Renal cortex interstitium (tissue), 3 donors: ENCODE data around the gene VAMP5. TPM values are rescaled to one million over a fixed set of nuclear protein-coding genes. Genes with fewer than 3 reads are reported as not detected.

Experiments used
- polyA plus RNA-seq, 3 donors: library from polyadenylated mRNA; unstranded; fragments of 120-200 nt; gene quantifications; one replicate each; pipeline ENCODE4 v1.2.1, GENCODE V29; 2013; ENCODE audit not compliant: insufficient read length in 3 of 3

The VAMP5 gene
- polyA plus RNA-seq, 3 donors, result 34.7 to 42.6 (median 38.1) TPM

Other genes with a start within 250 kb of the VAMP5 start
- 10 to 100 TPM; 22.7 to 30.6 (median 26.0) TPM for gene RETSAT, start 229.9 kb upstream of the VAMP5 start, polyA plus RNA-seq
- gene ELMOD3, start 229.7 kb upstream of the VAMP5 start, polyA plus RNA-seq, result 10 to 100 TPM; 22.9 to 37.1 (median 26.4) TPM
- 100 to 1,000 TPM in 1 of 3 donors, 10 to 100 TPM in 2; 90.4 to 107 (median 95.5) TPM for gene CAPG, start 174.1 kb upstream of the VAMP5 start, polyA plus RNA-seq
- gene SH2D6, start 165.7 kb upstream of the VAMP5 start, polyA plus RNA-seq, result 1 to 10 TPM in 2 of 3 donors, under 1 TPM in 1; 0.29 to 1.2 (median 1.1) TPM
- 100 to 1,000 TPM; 339 to 393 (median 381) TPM for gene MAT2A, start 45.3 kb upstream of the VAMP5 start, polyA plus RNA-seq
- gene GGCX, start 22.9 kb upstream of the VAMP5 start, polyA plus RNA-seq, result 10 to 100 TPM; 36.8 to 41.1 (median 37.0) TPM
- 10 to 100 TPM; 88.1 to 94.9 (median 88.3) TPM for gene VAMP8, start 6.8 kb upstream of the VAMP5 start, polyA plus RNA-seq
- 100 to 1,000 TPM; 138 to 140 (median 140) TPM for gene RNF181, start 11.3 kb downstream of the VAMP5 start, polyA plus RNA-seq
- 10 to 100 TPM; 34.4 to 44.8 (median 41.6) TPM for gene TMEM150A, start 18.3 kb downstream of the VAMP5 start, polyA plus RNA-seq
- gene C2orf68, start 27.6 kb downstream of the VAMP5 start, polyA plus RNA-seq, result 10 to 100 TPM; 56.2 to 81.2 (median 61.1) TPM
- 10 to 100 TPM; 62.3 to 74.7 (median 68.8) TPM for gene USP39, start 31.8 kb downstream of the VAMP5 start, polyA plus RNA-seq
- under 1 TPM; 0.07 to 0.11 (median 0.08) TPM for gene SFTPB, start 83.8 kb downstream of the VAMP5 start, polyA plus RNA-seq
- gene GNLY, start 109.9 kb downstream of the VAMP5 start, polyA plus RNA-seq, result under 1 TPM; 0.13 to 0.42 (median 0.27) TPM
- gene ATOH8, start 169.6 kb downstream of the VAMP5 start, polyA plus RNA-seq, result 10 to 100 TPM; 10.3 to 16.0 (median 14.8) TPM